Spleen (tissue), 7 donors: ENCODE results near the gene MID1IP1.

Source experiments
- POLR2A ChIP-seq, 3 donors: fragments of 450-650 bp; IDR thresholded peaks; one replicate each; pipeline ENCODE4 v1.5.1; 2017; ENCODE audit warnings: antibody characterized with exemption in 3 of 3, mild to moderate bottlenecking in 1 of 3
- POLR2AphosphoS5 ChIP-seq, 3 donors: sonication (generic); formaldehyde crosslinking; IDR thresholded peaks; one replicate each; pipeline ENCODE4 v1.5.1; 2017; ENCODE audit warnings: antibody characterized with exemption in 3 of 3
- TF ChIP-seq, protein P1 (sequence below), 11 experiments: fragments of 200-600 bp in 7 of 11; fragments of 450-650 bp in 4 of 11; sonication (generic) in 4 of 11; IDR thresholded peaks in 8 of 11; conservative IDR thresholded peaks in 3 of 11; 1 replicate in 7 of 11; 2 replicates in 4 of 11; pipeline versions ENCODE4 v1.4.0 to v1.8.0; 2016 to 2021; ENCODE audit warnings: antibody characterized with exemption in 11 of 11, inconsistent platforms in 4 of 11, mild to moderate bottlenecking in 1 of 11
- donor health status: DM: no; HTN: no; CAD: no; lungs with moderate emphysema.
- donor health status: DM: no; HTN: no; CAD: no.
- donor health status: DM: no; HTN: no; CAD: no.

GRCh38 chrX:38841750-38842149, 40.5 kb downstream of the MID1IP1 start:
- TF ChIP-seq, protein P1, sequence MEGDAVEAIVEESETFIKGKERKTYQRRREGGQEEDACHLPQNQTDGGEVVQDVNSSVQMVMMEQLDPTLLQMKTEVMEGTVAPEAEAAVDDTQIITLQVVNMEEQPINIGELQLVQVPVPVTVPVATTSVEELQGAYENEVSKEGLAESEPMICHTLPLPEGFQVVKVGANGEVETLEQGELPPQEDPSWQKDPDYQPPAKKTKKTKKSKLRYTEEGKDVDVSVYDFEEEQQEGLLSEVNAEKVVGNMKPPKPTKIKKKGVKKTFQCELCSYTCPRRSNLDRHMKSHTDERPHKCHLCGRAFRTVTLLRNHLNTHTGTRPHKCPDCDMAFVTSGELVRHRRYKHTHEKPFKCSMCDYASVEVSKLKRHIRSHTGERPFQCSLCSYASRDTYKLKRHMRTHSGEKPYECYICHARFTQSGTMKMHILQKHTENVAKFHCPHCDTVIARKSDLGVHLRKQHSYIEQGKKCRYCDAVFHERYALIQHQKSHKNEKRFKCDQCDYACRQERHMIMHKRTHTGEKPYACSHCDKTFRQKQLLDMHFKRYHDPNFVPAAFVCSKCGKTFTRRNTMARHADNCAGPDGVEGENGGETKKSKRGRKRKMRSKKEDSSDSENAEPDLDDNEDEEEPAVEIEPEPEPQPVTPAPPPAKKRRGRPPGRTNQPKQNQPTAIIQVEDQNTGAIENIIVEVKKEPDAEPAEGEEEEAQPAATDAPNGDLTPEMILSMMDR (IDR thresholded peaks at IDR 0.05 in 8 of 11, conservative IDR thresholded peaks at IDR 0.05 in 3 of 11), result no peak
- TF ChIP-seq POLR2AphosphoS5 (IDR thresholded peaks at IDR 0.05), result no peak
- TF ChIP-seq POLR2A (IDR thresholded peaks at IDR 0.05), result no peak
